Measurements from ENCODE around the gene SCFD2.
"Not testable (repeated sequence)": the region's sequence is repeated elsewhere in the genome, so short reads cannot be mapped to it uniquely, and the experiment has no call there.

SCFD2 gene

GRCh38 chr4:53340145-53340544, 25.7 kb downstream of the SCFD2 start:
- DNase-seq: not testable (repeated sequence)

- not testable (repeated sequence) for DNase-seq
These were observed 30.9 kb downstream of the SCFD2 start for GRCh38 chr4:53334916-53335315.

- DNase-seq: no peak
These were observed 39.3 kb downstream of the SCFD2 start for GRCh38 chr4:53326535-53326934.

- no peak for DNase-seq
These were observed 43.2 kb downstream of the SCFD2 start for GRCh38 chr4:53322696-53323095.

- DNase-seq: no peak
These were observed 43.9 kb downstream of the SCFD2 start for GRCh38 chr4:53321984-53322289.

GRCh38 chr4:53321151-53321983, 44.5 kb downstream of the SCFD2 start:
- peak; percentile 39 to 71 (median 64) for DNase-seq

GRCh38 chr4:53315300-53315699, 50.6 kb downstream of the SCFD2 start:
- DNase-seq: no peak

- no peak for DNase-seq
These were observed 51.6 kb downstream of the SCFD2 start for GRCh38 chr4:53314252-53314651.

- DNase-seq: no peak
These were observed 52.4 kb downstream of the SCFD2 start for GRCh38 chr4:53313510-53313909.

GRCh38 chr4:53309321-53310040, 56.4 kb downstream of the SCFD2 start:
- DNase-seq: peak; percentile 26 to 68 (median 56)

- DNase-seq: peak; percentile 84 to 89 (median 87)
These were observed 57.8 kb downstream of the SCFD2 start for GRCh38 chr4:53307819-53308780.

GRCh38 chr4:53307210-53307609, 58.7 kb downstream of the SCFD2 start:
- DNase-seq: no peak

- no peak for DNase-seq
These were observed 59.1 kb downstream of the SCFD2 start for GRCh38 chr4:53306729-53307128.

GRCh38 chr4:53292209-53292608, 73.7 kb downstream of the SCFD2 start:
- DNase-seq: not testable (repeated sequence)

- DNase-seq: no peak
These were observed 84.4 kb downstream of the SCFD2 start for GRCh38 chr4:53281438-53281837.

- no peak for DNase-seq
These were observed 85.0 kb downstream of the SCFD2 start for GRCh38 chr4:53280846-53281245.

- no peak for DNase-seq
These were observed 91.1 kb downstream of the SCFD2 start for GRCh38 chr4:53274609-53275268.

GRCh38 chr4:53273726-53274125, 92.1 kb downstream of the SCFD2 start:
- peak in 1 of 3 donors; percentile 0 for DNase-seq

GRCh38 chr4:53267026-53267425, 98.8 kb downstream of the SCFD2 start:
- DNase-seq: no peak

GRCh38 chr4:53255986-53256385, 109.9 kb downstream of the SCFD2 start:
- DNase-seq: not testable (repeated sequence)

GRCh38 chr4:53240573-53240972, 125.3 kb downstream of the SCFD2 start:
- DNase-seq: no peak

- not testable (repeated sequence) for DNase-seq
These were observed 127.5 kb downstream of the SCFD2 start for GRCh38 chr4:53238352-53238751.

Measured in suppressor macrophage treated with lipopolysaccharide for 1 hour (primary cell).